ENCODE data around the gene SAMD4A. TPM values are rescaled to one million over a fixed set of nuclear protein-coding genes. Genes with fewer than 3 reads are reported as not detected.

Gene SAMD4A
- total RNA-seq, 1 experiment from 2014 or later: 9.6 TPM

- no peak overlapping the region for H3K56ac ChIP-seq (ENCODE audit: insufficient read length, low read depth, low read length)
- H3K27me3 ChIP-seq (ENCODE audit: insufficient read depth, low read length): no peaks in the 10 kb centered on the region
- no peak overlapping the region for H3K27ac ChIP-seq (ENCODE audit: insufficient read length, low read depth, low read length)
- H4K8ac ChIP-seq (replicated peaks; ENCODE audit: insufficient read length, low read depth, low read length): no peak overlapping the region
- H3K23ac ChIP-seq (ENCODE audit: insufficient read length, low read depth, low read length): no peak overlapping the region
- no peak overlapping the region for H2BK15ac ChIP-seq (ENCODE audit: low read depth, low read length)
- H3K79me1 ChIP-seq (ENCODE audit: insufficient read depth, low read depth, low read length, poor library complexity, severe bottlenecking): no peaks in the 10 kb centered on the region
- H3K9ac ChIP-seq (ENCODE audit: extremely low read depth, insufficient read length, low read length): no peak overlapping the region
- Mint-ChIP-seq H3K27ac (no peak overlapping the region), H3K4me3 (no peak overlapping the region), H3K27me3 (ENCODE audit: low read depth) (no peaks in the 10 kb centered on the region), H3K9me3 (no peaks in the 10 kb centered on the region; a peak in 2 of 5 replicates), H3K36me3 (ENCODE audit: insufficient read depth in 1 of 3, low read depth in 3 of 3) (no peaks in the 10 kb centered on the region), H3K4me1 (peaks cover 0 to 3% of the 10 kb centered on the region in 2 experiments; a peak in 2 of 4 replicates)
- no peaks in the 10 kb centered on the region for H4K20me1 ChIP-seq (ENCODE audit: control insufficient read depth, insufficient read depth, insufficient read length)
- no peak overlapping the region for H3T11ph ChIP-seq (ENCODE audit: low read length)
- no peaks in the 10 kb centered on the region for H3K23me2 ChIP-seq (ENCODE audit: insufficient read length, low read depth, low read length, poor library complexity, severe bottlenecking)
- no peak overlapping the region for H2AFZ ChIP-seq (ENCODE audit: low read length)
- H3K4me1 ChIP-seq (ENCODE audit: insufficient read depth, low read length): no peaks in the 10 kb centered on the region
- no peak overlapping the region for H2BK12ac ChIP-seq (ENCODE audit: insufficient read length, low read depth, low read length)
- no peak for TF ChIP-seq CTCF (conservative IDR thresholded peaks at IDR 0.05)
- WGBS (ENCODE audit: extremely low coverage, insufficient read length, low lambda C conversion rate): no CpG with 5 or more reads among the region's 5 CpGs
- no peaks in the 10 kb centered on the region for H3K79me2 ChIP-seq (ENCODE audit: insufficient read depth, low read length)
- H4K5ac ChIP-seq (ENCODE audit: insufficient read length, low read depth, low read length): no peak overlapping the region
- no peak overlapping the region for H3K4me2 ChIP-seq (ENCODE audit: insufficient read depth, insufficient read length, low read length)
- no peak for DNase-seq
- H2BK5ac ChIP-seq (ENCODE audit: insufficient read length, low read length): no peak overlapping the region
- no peak overlapping the region for H3K18ac ChIP-seq (ENCODE audit: insufficient read length, low read depth, low read length)
- no peak overlapping the region for H2BK120ac ChIP-seq (ENCODE audit: low read depth, low read length, poor library complexity, severe bottlenecking)
- no peak overlapping the region for H3K4ac ChIP-seq (ENCODE audit: low read depth, low read length)
- H4K91ac ChIP-seq (ENCODE audit: insufficient read length, low read depth, low read length): no peak overlapping the region
- H3K14ac ChIP-seq (ENCODE audit: insufficient read depth, low read length): no peak overlapping the region
- no peaks in the 10 kb centered on the region for H3K9me3 ChIP-seq (ENCODE audit: control insufficient read depth, low read depth, low read length)
- no peak overlapping the region for H2AK5ac ChIP-seq (ENCODE audit: insufficient read length, low read length)
- H2BK20ac ChIP-seq (ENCODE audit: low read depth, low read length, poor library complexity, severe bottlenecking): no peak overlapping the region
Observed at GRCh38 chr14:54711312-54711711, 144.4 kb downstream of the SAMD4A start.
